Mesenchymal stem cell (in vitro differentiated cells and primary cell): ENCODE measurements around the gene UPF2.

Source experiments
- DNase-seq: peaks from one replicate; pipeline ENCODE4 v3.0.0-alpha.2; 2013
- H2AFZ ChIP-seq: one replicate; pipeline ENCODE4 v1.6.1; 2013; ENCODE audit warnings: low read depth, mild to moderate bottlenecking, control low read depth, inconsistent platforms, low read length, moderate library complexity
- H2AK5ac ChIP-seq: 2 replicates; pipeline ENCODE4 v1.6.1; 2013; ENCODE audit warnings: low read length, moderate library complexity, mild to moderate bottlenecking, inconsistent platforms; ENCODE audit not compliant: severe bottlenecking
- H2BK120ac ChIP-seq: one replicate; pipeline ENCODE4 v1.6.1; 2013; ENCODE audit warnings: low read depth, mild to moderate bottlenecking, inconsistent platforms, low read length, moderate library complexity
- H2BK12ac ChIP-seq, 2 experiments: one replicate each; pipeline ENCODE4 v1.6.1; 2013; ENCODE audit warnings: inconsistent platforms in 2 of 2, low read length in 2 of 2, mild to moderate bottlenecking in 2 of 2, moderate library complexity in 2 of 2, control low read depth in 1 of 2
- H2BK15ac ChIP-seq: one replicate; pipeline ENCODE4 v1.6.1; 2013; ENCODE audit warnings: mild to moderate bottlenecking, low read depth, inconsistent platforms; ENCODE audit not compliant: poor library complexity, severe bottlenecking
- H2BK5ac ChIP-seq: 2 replicates; pipeline ENCODE4 v1.6.1; 2013; ENCODE audit warnings: low read depth, mild to moderate bottlenecking, low read length, control low read depth, inconsistent platforms; ENCODE audit not compliant: poor library complexity, severe bottlenecking
- H3K14ac ChIP-seq, 2 experiments: one replicate each; pipeline ENCODE4 v1.6.1; 2013; ENCODE audit warnings: inconsistent platforms in 2 of 2, low read length in 2 of 2, control low read depth in 1 of 2, mild to moderate bottlenecking in 1 of 2, moderate library complexity in 1 of 2
- H3K18ac ChIP-seq, 2 experiments: one replicate each; pipeline ENCODE4 v1.6.1; 2013; ENCODE audit warnings: inconsistent platforms in 2 of 2, low read length in 2 of 2, control low read depth in 1 of 2, low read depth in 1 of 2, mild to moderate bottlenecking in 1 of 2
- H3K23ac ChIP-seq, 2 experiments: one replicate each; pipeline ENCODE4 v1.6.1; 2013; ENCODE audit warnings: inconsistent platforms in 2 of 2, low read length in 2 of 2, mild to moderate bottlenecking in 2 of 2, moderate library complexity in 2 of 2, control low read depth in 1 of 2
- H3K27ac ChIP-seq: 2 replicates; pipeline ENCODE4 v1.5.1; 2013; ENCODE audit warnings: mild to moderate bottlenecking, moderate library complexity, low read length, control low read depth, inconsistent platforms; ENCODE audit not compliant: poor library complexity, severe bottlenecking
- H3K27me3 ChIP-seq, 2 experiments: 2 replicates each; pipeline versions ENCODE4 v1.6.1 to v1.7.0; 2013; ENCODE audit warnings: low read length in 2 of 2, mild to moderate bottlenecking in 2 of 2, moderate library complexity in 2 of 2, control low read depth in 1 of 2, inconsistent platforms in 1 of 2; ENCODE audit not compliant: control insufficient read depth in 1 of 2, insufficient read depth in 1 of 2
- H3K36me3 ChIP-seq, 2 experiments: 2 replicates each; pipeline versions ENCODE4 v1.6.1 to v1.7.0; 2013; ENCODE audit warnings: low read length in 2 of 2, control low read depth in 1 of 2, inconsistent platforms in 1 of 2, low read depth in 1 of 2, mild to moderate bottlenecking in 1 of 2; ENCODE audit not compliant: insufficient read depth in 2 of 2, control insufficient read depth in 1 of 2
- H3K4ac ChIP-seq, 2 experiments: one replicate each; pipeline ENCODE4 v1.6.1; 2013; ENCODE audit warnings: inconsistent platforms in 2 of 2, low read length in 2 of 2, mild to moderate bottlenecking in 2 of 2, moderate library complexity in 2 of 2, control low read depth in 1 of 2, low read depth in 1 of 2
- H3K4me1 ChIP-seq: 2 replicates; pipeline ENCODE4 v1.6.1; 2013; ENCODE audit warnings: low read depth, low read length, control low read depth; ENCODE audit not compliant: control insufficient read depth, insufficient read depth
- H3K4me2 ChIP-seq: 2 replicates; pipeline ENCODE4 v1.6.1; 2013; ENCODE audit warnings: low read length, mild to moderate bottlenecking, inconsistent platforms; ENCODE audit not compliant: poor library complexity, severe bottlenecking
- H3K4me3 ChIP-seq, 2 experiments: 2 replicates each; pipeline versions ENCODE4 v1.5.1 to v1.7.0; 2013; ENCODE audit warnings: low read length in 2 of 2, mild to moderate bottlenecking in 2 of 2, control low read depth in 1 of 2, low read depth in 1 of 2; ENCODE audit not compliant: insufficient read depth in 1 of 2
- H3K79me1 ChIP-seq: replicated peaks from 2 replicates; pipeline ENCODE4 v1.6.1; 2013; ENCODE audit warnings: mild to moderate bottlenecking, control low read depth, low read length, inconsistent platforms; ENCODE audit not compliant: poor library complexity, severe bottlenecking
- H3K9ac ChIP-seq: 2 replicates; pipeline ENCODE4 v1.7.0; 2013; ENCODE audit warnings: mild to moderate bottlenecking, low read length, moderate library complexity
- H3K9me3 ChIP-seq: 2 replicates; pipeline ENCODE4 v1.7.0; 2013; ENCODE audit warnings: mild to moderate bottlenecking, low read length; ENCODE audit not compliant: control insufficient read depth
- H4K8ac ChIP-seq: one replicate; pipeline ENCODE4 v1.6.1; 2013; ENCODE audit warnings: inconsistent platforms, mild to moderate bottlenecking, low read length, moderate library complexity
- H4K91ac ChIP-seq: one replicate; pipeline ENCODE4 v1.6.1; 2013; ENCODE audit warnings: mild to moderate bottlenecking, low read length, inconsistent platforms
- WGBS: methylation state at CpG from one replicate; pipeline ENCODE4 v1.1.7; 2013; ENCODE audit warnings: mixed read lengths; 5-methylcytosine and 5-hydroxymethylcytosine counted together

Gene UPF2

GRCh38 chr10:11874568-11875493, 167.8 kb downstream of the UPF2 start:
- Histone ChIP-seq H2BK12ac (no peak overlapping the region), H4K8ac (no peak overlapping the region), H3K4me1 (peaks cover 16% of the 10 kb centered on the region), H3K79me1 (no peaks in the 10 kb centered on the region), H2AFZ (no peak overlapping the region), H3K9ac (no peak overlapping the region), H3K27ac (no peak overlapping the region), H4K91ac (peak overlapping the region; percentile 52), H3K4me3 (peak overlapping the region in 1 of 2 experiments; percentile 24), H2BK120ac (no peak overlapping the region), H3K23ac (no peak overlapping the region), H3K4ac (no peak overlapping the region), H2BK15ac (peak overlapping the region; percentile 4), H2AK5ac (no peak overlapping the region), H3K36me3 (peaks cover 0 to 7% of the 10 kb centered on the region in 2 experiments), H3K27me3 (no peaks in the 10 kb centered on the region), H2BK5ac (no peak overlapping the region), H3K9me3 (no peaks in the 10 kb centered on the region), H3K4me2 (no peak overlapping the region), H3K14ac (no peak overlapping the region), H3K18ac (peak overlapping the region in 1 of 2 experiments; percentile 4)
- peak; percentile 55 for DNase-seq
- WGBS = 36% methylated on average over 20 of the region's 20 CpGs

DNA sequence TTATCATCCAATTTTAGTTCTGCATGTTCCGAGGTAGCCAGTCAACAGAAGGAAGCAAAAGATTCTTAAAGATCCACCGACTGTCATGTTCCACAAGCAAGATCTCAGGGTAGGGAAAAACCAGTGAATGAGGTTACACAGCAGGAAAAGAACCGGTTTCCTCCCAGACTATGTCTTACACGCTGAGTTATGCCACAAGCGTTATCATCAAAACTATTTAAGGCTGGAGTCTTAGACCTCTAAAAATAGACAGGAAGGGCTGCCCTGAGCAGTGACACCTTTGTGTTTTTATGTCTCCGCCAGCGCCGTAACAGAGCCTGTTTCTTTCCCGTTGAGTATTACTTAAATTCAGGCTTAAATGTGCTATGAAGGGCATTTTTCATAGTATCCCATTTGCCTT, 171.1 kb downstream of the UPF2 start:
- Histone ChIP-seq H3K9ac (no peak overlapping the region), H3K36me3 (peaks cover 0 to 30% of the 10 kb centered on the region in 2 experiments), H2BK15ac (no peak overlapping the region), H3K4me1 (peaks cover 16% of the 10 kb centered on the region), H3K79me1 (no peaks in the 10 kb centered on the region), H4K91ac (no peak overlapping the region), H3K23ac (no peak overlapping the region), H3K14ac (no peak overlapping the region), H2AFZ (no peak overlapping the region), H3K4me3 (no peak overlapping the region), H3K27ac (no peak overlapping the region), H2BK120ac (no peak overlapping the region), H3K9me3 (no peaks in the 10 kb centered on the region), H2AK5ac (no peak overlapping the region), H4K8ac (no peak overlapping the region), H2BK5ac (no peak overlapping the region), H3K4me2 (no peak overlapping the region), H3K27me3 (no peaks in the 10 kb centered on the region), H3K4ac (no peak overlapping the region), H2BK12ac (no peak overlapping the region), H3K18ac (no peak overlapping the region)
- DNase-seq = no peak
- 81% methylated on average over 9 of the region's 9 CpGs for WGBS

DNA sequence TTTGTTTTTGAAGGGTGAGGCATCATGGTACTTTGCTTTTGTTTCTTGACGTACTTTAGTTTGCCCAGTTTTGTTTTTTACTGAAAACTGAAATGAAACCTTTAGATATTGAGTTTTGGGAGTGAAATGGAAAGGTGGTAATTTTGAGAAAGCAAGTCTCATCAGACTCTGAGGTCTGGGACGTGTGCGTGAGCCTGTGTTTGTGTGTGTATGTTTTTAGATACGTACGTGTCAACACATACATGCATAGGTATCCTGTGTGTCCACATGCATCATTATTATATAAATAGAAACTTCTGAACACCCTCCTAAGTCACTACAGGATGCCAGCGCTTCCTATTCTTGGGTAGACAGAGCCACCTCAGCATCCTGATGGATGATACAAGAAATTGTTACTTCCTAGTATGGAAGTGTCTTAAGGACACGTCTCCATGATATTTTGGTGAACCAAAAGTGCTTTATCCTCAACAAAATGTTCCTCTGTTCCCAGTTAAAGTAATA, 171.7 kb downstream of the UPF2 start:
- Histone ChIP-seq H4K91ac (no peak overlapping the region), H3K79me1 (no peaks in the 10 kb centered on the region), H3K14ac (no peak overlapping the region), H3K9ac (no peak overlapping the region), H3K4me1 (peaks cover 15% of the 10 kb centered on the region), H3K4me3 (no peak overlapping the region), H4K8ac (no peak overlapping the region), H2BK15ac (no peak overlapping the region), H3K23ac (no peak overlapping the region), H3K27me3 (no peaks in the 10 kb centered on the region), H3K4me2 (no peak overlapping the region), H3K36me3 (peaks cover 0 to 33% of the 10 kb centered on the region in 2 experiments), H2BK5ac (no peak overlapping the region), H2AFZ (no peak overlapping the region), H3K4ac (no peak overlapping the region), H2BK120ac (no peak overlapping the region), H3K9me3 (no peaks in the 10 kb centered on the region), H3K18ac (no peak overlapping the region), H2BK12ac (no peak overlapping the region), H2AK5ac (no peak overlapping the region), H3K27ac (no peak overlapping the region)
- DNase-seq = no peak
- 96% methylated on average over 4 of the region's 7 CpGs for WGBS

- H3K23ac ChIP-seq = no peak overlapping the region
- no peak overlapping the region for H2AFZ ChIP-seq
- H2BK120ac ChIP-seq = no peak overlapping the region
- no peak overlapping the region for H2BK12ac ChIP-seq
- peaks cover 1% of the 10 kb centered on the region for H3K79me1 ChIP-seq
- no peak overlapping the region for H3K27ac ChIP-seq
- H3K4me2 ChIP-seq = no peak overlapping the region
- H3K9ac ChIP-seq = no peak overlapping the region
- no peak overlapping the region for H2BK15ac ChIP-seq
- no peaks in the 10 kb centered on the region for H3K27me3 ChIP-seq
- no peak overlapping the region for H4K91ac ChIP-seq
- H3K14ac ChIP-seq = no peak overlapping the region
- no peak overlapping the region for H2BK5ac ChIP-seq
- 77% methylated on average over 7 of the region's 8 CpGs for WGBS
- no peaks in the 10 kb centered on the region for H3K9me3 ChIP-seq
- H4K8ac ChIP-seq = no peak overlapping the region
- no peak overlapping the region for H2AK5ac ChIP-seq
- peaks cover 9% of the 10 kb centered on the region for H3K4me1 ChIP-seq
- H3K36me3 ChIP-seq = peaks cover 0 to 36% of the 10 kb centered on the region in 2 experiments
- DNase-seq = no peak
- H3K4ac ChIP-seq = no peak overlapping the region
- peak overlapping the region in 1 of 2 experiments; percentile 63 for H3K18ac ChIP-seq
- no peak overlapping the region for H3K4me3 ChIP-seq
Measured at GRCh38 chr10:11870461-11870780, 172.2 kb downstream of the UPF2 start.
